HPDE6-E6E7 (cell line): ENCODE measurements around the gene PDE5A.
"Not testable (repeated sequence)": the region's sequence is repeated elsewhere in the genome, so short reads cannot be mapped to it uniquely, and the experiment has no call there.

Source experiments
- DNase-seq: peaks from one replicate; pipeline ENCODE4 v3.0.0; 2011; ENCODE audit warnings: missing footprints; ENCODE audit errors: extremely low spot score

Gene PDE5A

DNA sequence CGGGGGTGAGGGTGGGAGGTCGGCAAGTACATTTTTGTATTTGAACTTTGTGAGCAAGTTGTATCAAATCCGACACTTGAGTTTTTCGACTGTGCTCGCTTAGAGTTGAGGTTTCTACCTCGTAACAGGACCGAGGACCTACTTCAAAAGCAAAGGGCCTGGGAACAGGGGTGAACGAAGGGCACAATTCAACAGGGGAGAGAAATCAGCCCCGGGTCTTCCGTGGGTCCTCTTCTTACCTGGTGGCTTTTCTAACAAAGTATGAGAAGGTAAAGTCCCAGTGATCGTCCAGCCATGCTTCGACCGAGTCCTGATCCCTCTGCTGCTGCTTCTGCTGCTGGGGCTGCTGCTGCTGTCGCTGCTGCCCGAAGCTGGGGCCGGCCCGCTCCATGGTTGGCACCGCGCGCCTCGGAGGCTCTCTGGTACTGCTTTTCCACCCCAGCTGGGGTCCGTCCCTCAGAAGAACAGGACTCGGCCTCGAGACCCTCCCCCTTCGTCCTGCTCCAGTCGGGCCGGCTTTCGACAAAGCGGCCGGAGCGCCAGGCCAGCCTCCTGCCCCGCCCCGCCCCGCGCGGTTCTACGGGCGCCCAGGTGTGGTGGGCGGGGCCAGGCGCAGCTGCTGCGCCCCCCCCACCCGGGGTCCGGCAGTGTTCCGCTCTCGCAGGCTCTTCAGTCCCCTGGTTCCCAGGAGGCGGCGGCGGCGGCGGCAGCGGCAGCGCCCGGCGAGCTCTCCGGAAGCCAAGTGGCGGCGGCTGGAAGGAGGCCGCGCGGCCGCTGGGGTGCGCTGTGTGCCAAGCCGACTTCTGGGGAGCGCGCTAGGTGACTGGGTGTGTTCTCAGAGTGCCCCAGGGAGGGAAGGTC lies at the start of gene PDE5A:
Gene PDE5A (minus strand): TSS at position 524 of the 861 bp plus-strand sequence. CDS start 133 bp downstream, at position 391.
- peak; percentile 77 for DNase-seq

DNA sequence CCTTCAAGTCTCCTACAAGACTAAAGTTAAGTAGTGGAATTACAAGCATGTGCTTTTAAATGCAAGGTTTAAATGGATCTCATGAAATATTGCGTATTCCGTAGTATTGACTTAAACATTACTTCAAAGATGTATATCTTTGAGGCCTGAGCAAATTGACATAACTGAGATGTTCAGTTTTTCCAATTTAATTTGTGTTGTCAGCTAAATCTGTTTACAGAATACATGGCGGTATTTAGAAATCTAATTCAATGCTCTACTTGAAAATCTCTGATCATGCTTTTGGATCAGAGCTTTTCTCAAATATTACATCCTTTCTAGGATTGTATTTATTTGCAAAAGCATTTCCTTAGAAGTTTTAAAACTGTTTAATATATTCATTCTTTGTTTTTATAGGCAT lies 47.5 kb upstream of the PDE5A start:
- no peak for DNase-seq

DNA sequence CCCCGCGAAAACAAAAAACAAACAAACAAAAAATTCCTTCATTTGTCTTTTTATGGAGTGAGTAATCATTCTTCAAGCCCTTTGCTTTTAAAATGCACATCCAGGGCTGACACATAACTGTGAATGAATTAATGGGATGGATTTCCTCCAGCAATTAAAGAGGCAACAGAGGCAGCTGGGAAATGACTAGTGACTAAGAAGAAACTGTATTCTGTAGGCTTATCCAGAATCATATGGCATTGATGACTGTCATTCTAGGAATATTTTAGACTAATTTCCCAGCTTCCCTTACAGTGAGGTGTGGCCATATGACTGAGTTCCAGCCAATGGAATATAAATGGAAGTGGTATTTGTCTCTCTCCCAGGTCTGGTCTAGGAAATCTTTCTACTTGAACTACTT lies 46.8 kb upstream of the PDE5A start:
- DNase-seq = no peak

DNA sequence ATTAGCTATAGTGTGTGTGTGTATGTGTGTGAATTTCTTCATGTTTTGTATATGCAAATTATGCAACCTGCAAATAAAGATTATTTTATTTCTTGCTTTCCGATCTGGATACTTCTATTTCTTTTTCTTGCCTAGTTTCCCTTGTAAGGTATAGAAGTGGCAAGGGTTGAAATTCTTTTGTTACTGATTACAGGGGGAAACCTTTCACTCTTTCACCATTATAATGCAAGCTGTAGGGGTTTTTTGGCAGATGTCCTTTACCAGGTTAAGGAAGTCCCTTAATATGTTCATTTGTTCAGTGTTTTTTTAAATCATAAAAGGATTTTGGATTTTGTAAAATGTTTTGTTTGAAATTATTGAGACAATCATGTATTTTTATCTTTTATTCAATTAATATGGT lies 44.3 kb upstream of the PDE5A start:
- DNase-seq = no peak

DNA sequence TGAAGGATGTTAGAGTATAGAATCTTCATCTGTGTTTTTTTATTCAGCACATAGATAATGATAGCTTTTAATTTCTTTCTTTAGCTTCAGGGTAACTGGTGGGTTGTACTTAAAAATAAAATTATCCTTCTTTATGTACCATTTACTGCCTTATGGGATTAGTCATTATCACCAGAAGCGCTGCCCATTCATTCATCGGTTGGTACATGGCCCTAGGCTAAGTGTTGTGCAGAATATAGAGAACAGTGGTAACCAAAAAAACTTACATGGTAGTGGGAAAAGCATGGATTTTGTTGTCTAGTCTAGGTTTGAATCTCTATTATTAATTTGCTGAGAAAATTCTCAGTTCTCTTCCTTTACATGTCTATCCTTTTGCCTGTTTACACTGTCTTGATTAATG lies 43.5 kb upstream of the PDE5A start:
- no peak for DNase-seq

GRCh38 chr4:119671205-119671604 lies 42.6 kb upstream of the PDE5A start:
- no peak for DNase-seq

DNA sequence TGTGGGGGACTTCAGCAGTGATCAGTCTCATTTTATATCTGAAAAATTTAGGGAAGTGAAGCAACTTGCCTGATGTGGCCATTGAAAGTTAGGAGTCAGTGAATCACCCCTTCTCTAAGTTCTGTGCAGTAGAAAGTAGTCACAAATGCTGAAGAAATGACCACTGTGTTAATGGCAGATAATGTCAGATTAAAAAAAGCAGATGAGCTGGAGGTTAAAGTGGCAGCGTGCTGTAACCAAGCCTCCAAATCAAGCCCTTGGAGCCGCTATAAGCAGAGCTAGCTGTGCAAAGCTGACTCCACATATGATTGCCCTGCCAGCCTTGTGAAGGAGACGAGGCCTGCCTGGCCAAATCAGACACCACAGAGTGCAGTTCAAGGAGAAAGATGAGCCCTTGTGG lies 39.2 kb upstream of the PDE5A start:
- DNase-seq = no peak

GRCh38 chr4:119666653-119667091 lies 38.1 kb upstream of the PDE5A start:
- DNase-seq = no peak

DNA sequence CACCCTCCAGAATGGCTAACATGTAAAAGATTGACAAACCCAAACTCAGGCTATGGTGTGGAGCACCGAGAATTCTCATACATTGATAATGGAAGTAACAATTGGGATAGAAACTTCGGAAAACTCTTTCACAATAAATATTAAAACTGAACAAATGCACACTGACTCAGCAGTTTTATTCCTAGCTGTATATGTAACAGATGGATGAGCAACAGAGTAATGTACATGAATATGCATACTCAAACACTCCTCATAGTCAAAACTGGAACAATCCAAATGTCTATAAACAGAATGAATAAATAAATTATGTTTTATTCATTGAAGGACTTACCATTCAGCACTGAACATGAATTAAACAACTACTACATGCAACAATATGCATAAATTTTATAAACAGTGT lies 37.1 kb upstream of the PDE5A start:
- DNase-seq = no peak

GRCh38 chr4:119664168-119664907 lies 35.7 kb upstream of the PDE5A start:
- no peak for DNase-seq

DNA sequence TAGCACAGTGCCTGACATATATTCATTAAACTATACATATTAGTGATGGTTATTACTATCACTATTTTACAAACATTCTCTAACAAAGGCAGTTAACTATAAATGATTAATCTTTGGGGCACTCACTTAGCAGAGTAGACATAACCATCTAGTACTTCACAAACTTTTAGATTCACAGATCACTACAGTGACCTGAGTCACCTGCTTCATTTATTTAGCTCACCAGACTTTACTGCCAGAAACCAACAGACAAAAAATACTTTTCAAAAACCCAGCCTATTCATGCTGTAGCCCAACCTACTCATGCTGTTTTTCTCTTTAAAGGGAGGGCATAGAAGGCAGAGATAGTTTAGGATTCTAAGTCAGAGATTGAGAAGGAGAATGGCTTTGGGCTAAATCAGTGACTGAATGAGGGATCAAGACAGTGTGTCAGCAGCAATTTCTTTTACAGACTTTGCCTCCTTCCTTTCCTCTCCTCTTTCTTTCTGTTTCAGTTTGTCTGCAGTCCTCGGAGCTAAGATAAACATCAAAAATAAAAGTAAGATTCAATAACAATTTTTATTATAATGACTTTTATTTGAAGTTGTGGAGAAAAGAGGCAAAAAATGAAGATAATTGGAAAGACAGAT lies 34.7 kb upstream of the PDE5A start:
- DNase-seq = no peak

- not testable (repeated sequence) for DNase-seq
These were observed 34.0 kb upstream of the PDE5A start for GRCh38 chr4:119662612-119663011.

GRCh38 chr4:119661231-119661630 lies 32.6 kb upstream of the PDE5A start:
- no peak for DNase-seq

GRCh38 chr4:119659576-119659975 lies 31.0 kb upstream of the PDE5A start:
- no peak for DNase-seq

GRCh38 chr4:119657111-119657611 lies 28.6 kb upstream of the PDE5A start:
- peak; percentile 16 for DNase-seq

- DNase-seq = no peak
These were observed 27.7 kb upstream of the PDE5A start for GRCh38 chr4:119656342-119656741.

- no peak for DNase-seq
These were observed 26.7 kb upstream of the PDE5A start for GRCh38 chr4:119655111-119655837.

DNA sequence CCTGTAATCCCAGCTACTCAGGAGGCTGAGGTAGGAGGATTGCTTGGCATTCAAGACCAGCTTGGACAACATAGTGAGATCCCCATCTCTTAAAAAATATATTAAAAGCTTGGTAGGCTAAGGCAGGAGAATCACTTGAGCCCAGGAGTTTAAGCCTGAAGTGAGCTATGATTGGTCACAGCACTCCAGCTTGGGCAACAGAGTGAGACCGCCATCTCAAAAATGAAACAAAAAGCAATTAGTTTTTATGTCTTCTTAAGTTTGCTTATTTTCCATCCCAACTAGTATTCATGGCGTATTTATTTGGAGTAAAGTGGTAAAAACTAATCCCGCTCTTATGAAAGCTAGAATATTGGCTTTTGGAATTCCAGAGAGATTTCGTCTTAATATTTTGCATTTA lies 25.4 kb upstream of the PDE5A start:
- no peak for DNase-seq

DNA sequence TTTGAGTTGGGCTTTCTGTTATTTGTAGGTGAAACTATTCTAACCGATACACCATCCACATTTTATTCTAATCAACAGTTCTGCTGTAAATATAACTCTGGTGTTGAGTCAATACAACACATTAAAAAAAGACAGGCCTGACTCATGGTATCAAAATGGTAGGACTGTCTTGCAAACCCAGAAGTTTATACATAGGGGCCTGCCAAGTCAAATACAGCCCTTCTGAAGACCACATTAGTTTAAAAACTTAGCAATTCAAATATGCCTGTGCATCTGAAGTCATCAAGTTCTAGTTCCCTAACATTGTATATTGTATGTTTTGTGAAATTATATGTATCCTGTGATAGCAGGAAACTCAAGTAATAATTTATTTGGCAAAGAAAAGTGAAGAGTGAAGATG lies 24.4 kb upstream of the PDE5A start:
- DNase-seq = no peak

GRCh38 chr4:119648398-119648797 lies 19.8 kb upstream of the PDE5A start:
- no peak for DNase-seq

DNA sequence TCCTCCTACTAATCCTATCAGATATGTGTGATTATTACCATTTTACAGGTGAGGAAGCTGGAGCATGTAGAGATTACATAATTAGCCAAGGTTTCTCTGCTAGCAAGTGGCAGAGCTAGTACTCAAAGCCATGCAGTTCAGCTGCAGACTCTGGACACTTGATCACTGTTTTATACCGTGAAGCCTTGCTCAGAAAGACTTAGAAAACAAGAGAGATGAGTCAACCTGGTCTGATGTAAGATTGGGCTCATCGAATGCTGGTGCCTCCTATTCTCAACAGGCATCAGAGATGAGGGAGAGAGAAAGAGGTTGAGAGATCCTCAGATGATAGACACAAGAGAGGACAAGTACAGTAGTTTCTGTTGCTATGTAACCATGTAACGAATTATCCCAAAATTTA lies 19.0 kb upstream of the PDE5A start:
- no peak for DNase-seq
